Ectodermal cell (in vitro differentiated cells): ENCODE results near the gene TOMM5.
"Not testable (repeated sequence)": the region's sequence is repeated elsewhere in the genome, so short reads cannot be mapped to it uniquely, and the experiment has no call there.

Experiments used
- H3K27ac ChIP-seq: 2 replicates; pipeline ENCODE4 v1.7.0; 2013; ENCODE audit warnings: mild to moderate bottlenecking, low read depth, low read length; ENCODE audit not compliant: insufficient read depth, poor library complexity, severe bottlenecking
- H3K27me3 ChIP-seq: 2 replicates; pipeline ENCODE4 v1.7.0; 2013; ENCODE audit warnings: mild to moderate bottlenecking, low read length; ENCODE audit not compliant: insufficient read depth, control insufficient read depth, poor library complexity, severe bottlenecking
- H3K36me3 ChIP-seq: one replicate; pipeline ENCODE4 v1.7.0; 2013; ENCODE audit warnings: low read length; ENCODE audit not compliant: control insufficient read depth, insufficient read depth
- H3K4me1 ChIP-seq: one replicate; pipeline ENCODE4 v1.7.0; 2013; ENCODE audit warnings: low read length; ENCODE audit not compliant: control insufficient read depth, insufficient read depth
- H3K4me3 ChIP-seq: 2 replicates; pipeline ENCODE4 v1.7.0; 2013; ENCODE audit warnings: low read depth, low read length, control low read depth; ENCODE audit not compliant: insufficient read depth
- H3K9me3 ChIP-seq: 2 replicates; pipeline ENCODE4 v1.7.0; 2013; ENCODE audit warnings: mild to moderate bottlenecking, low read length, moderate library complexity; ENCODE audit not compliant: control insufficient read depth
- WGBS, 2 experiments: methylation state at CpG; one replicate each; pipeline ENCODE4 v1.1.7; 2013; ENCODE audit warnings: missing lambda C conversion rate in 2 of 2; 5-methylcytosine and 5-hydroxymethylcytosine counted together

The TOMM5 gene

DNA sequence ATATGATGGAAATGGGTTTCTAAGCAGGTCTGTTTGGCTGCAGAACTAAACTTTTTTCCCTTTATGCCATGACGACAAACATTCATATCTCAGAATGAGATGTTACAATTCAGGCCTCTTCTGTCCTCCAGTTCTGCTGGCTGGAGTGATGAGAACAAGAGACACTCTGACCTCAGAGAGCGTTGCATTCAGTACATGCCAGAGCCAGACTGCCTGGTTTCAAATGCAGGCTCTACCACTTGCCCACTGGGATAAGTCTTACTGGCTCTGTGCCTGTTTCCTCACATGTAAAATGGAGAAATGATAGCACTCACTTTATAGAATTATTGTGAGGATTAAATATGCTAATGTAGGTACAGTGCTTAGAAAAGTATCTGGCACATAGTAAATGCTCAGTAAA is 24.8 kb upstream of the TOMM5 start:
- Histone ChIP-seq H3K4me3 (no peak overlapping the region), H3K36me3 (no peaks in the 10 kb centered on the region), H3K4me1 (peaks cover 8% of the 10 kb centered on the region), H3K27me3 (no peaks in the 10 kb centered on the region), H3K9me3 (no peaks in the 10 kb centered on the region), H3K27ac (no peak overlapping the region)
- WGBS, 2 experiments, result 92 to 95% methylated on average over 2 of the region's 2 CpGs

DNA sequence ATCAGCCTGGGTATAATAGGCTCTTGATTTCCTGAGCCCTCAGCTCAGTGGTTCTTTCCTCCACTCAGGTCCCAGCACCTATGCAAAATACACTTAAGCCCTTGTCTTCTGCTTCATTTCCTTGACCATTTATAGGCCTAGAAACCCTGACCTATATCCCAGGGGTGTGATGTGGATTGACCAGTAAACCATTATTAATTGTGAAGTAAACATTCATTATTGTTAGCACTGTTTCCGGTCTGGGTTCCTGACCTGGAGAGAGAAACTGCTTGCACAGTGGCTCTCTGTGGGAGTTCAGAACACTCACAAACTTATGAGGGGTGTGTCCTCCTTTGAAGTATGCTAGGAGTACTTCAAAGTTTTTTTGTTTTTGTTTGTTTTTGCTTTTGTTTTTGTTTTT is 19.6 kb upstream of the TOMM5 start:
- WGBS, 2 experiments, result 87 to 100% methylated on average over 1 of the region's 1 CpG
- Histone ChIP-seq H3K9me3 (no peaks in the 10 kb centered on the region), H3K27me3 (no peaks in the 10 kb centered on the region), H3K27ac (no peak overlapping the region), H3K36me3 (no peaks in the 10 kb centered on the region), H3K4me1 (no peaks in the 10 kb centered on the region), H3K4me3 (no peak overlapping the region)

DNA sequence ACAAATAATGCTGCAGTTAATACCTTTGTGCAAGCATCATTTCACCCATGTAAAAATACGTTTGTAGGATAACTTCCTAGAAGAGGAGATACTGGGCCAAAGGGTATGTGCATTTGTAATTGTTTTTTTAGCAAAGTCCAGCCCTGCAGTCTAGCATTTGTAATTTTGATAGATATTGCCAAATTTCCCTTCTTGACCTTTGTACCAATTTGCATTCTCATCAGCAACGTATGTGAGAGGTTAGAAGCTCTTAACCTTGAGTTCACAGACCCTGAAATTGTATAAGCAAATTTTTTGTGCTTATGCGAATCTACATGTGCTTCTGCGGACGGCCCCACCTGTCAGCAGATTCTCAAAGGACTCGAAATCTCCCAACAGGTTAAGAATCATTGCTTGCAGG is 18.6 kb upstream of the TOMM5 start:
- no peaks in the 10 kb centered on the region for H3K4me1 ChIP-seq
- no peaks in the 10 kb centered on the region for H3K27me3 ChIP-seq
- 89 to 94% methylated on average over 6 of the region's 6 CpGs for WGBS, 2 experiments

GRCh38 chr9:37609735-37610397 is 17.5 kb upstream of the TOMM5 start:
- H3K36me3 ChIP-seq, result no peaks in the 10 kb centered on the region
- H3K9me3 ChIP-seq, result no peaks in the 10 kb centered on the region
- H3K27me3 ChIP-seq, result no peaks in the 10 kb centered on the region
- H3K4me3 ChIP-seq, result no peak overlapping the region
- 75 to 81% methylated on average over 6 of the region's 6 CpGs for WGBS, 2 experiments
- no peaks in the 10 kb centered on the region for H3K4me1 ChIP-seq
- H3K27ac ChIP-seq, result no peak overlapping the region

More for the DNA sequence above, 18.6 kb upstream of the TOMM5 start:
- Histone ChIP-seq H3K36me3 (no peaks in the 10 kb centered on the region), H3K4me3 (no peak overlapping the region), H3K9me3 (no peaks in the 10 kb centered on the region), H3K27ac (no peak overlapping the region)

- Histone ChIP-seq H3K9me3 (no peaks in the 10 kb centered on the region), H3K27ac (no peak overlapping the region), H3K4me1 (no peaks in the 10 kb centered on the region), H3K27me3 (no peaks in the 10 kb centered on the region), H3K36me3 (no peaks in the 10 kb centered on the region), H3K4me3 (no peak overlapping the region)
Observed at GRCh38 chr9:37608250-37608649, 15.9 kb upstream of the TOMM5 start.

DNA sequence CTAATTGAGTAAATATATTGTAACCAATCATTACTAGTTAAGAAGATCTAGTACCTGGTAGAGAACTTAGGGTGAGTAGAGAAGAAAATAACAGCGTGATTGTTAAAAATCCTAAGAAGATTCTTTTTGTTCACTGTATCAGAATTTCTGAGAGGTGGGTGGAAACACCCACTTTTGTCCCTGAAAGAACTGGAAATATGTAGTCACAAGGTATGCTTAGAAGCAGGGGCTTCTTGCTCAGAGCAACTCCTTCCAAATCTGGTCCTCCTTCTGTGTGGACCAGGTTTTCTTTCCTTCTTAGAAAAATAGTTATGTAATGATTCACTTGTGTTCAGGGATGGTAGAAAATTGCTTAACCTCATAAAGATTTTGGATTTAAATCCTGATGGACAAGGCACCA is 11.9 kb upstream of the TOMM5 start:
- Histone ChIP-seq H3K27ac (no peak overlapping the region), H3K9me3 (no peaks in the 10 kb centered on the region), H3K36me3 (no peaks in the 10 kb centered on the region), H3K4me3 (no peak overlapping the region), H3K4me1 (no peaks in the 10 kb centered on the region), H3K27me3 (no peaks in the 10 kb centered on the region)
- 84 to 87% methylated on average over 1 of the region's 1 CpG for WGBS, 2 experiments

DNA sequence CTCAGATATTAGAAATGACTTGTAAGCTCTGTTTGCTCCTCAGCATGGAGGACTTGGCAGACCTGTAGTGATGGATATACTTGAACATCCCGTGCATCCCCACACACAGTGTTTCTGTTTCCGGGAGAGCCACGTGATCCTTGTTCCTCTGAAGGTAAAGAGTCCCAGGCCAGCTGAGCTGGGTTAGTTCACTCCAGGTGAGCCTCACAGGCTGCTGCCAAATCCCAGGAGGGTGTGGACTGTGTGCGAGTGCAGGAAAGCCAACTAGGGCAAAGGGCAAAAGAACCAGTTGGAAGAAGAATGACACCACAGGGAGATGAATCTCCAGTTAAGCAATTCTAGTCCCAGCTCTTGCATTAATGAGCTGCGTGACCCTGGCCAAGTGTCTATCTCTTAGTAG is 10.4 kb upstream of the TOMM5 start:
- 88 to 94% methylated on average over 5 of the region's 5 CpGs for WGBS, 2 experiments
- no peaks in the 10 kb centered on the region for H3K36me3 ChIP-seq
- no peak overlapping the region for H3K27ac ChIP-seq
- no peaks in the 10 kb centered on the region for H3K4me1 ChIP-seq
- H3K4me3 ChIP-seq, result no peak overlapping the region
- no peaks in the 10 kb centered on the region for H3K27me3 ChIP-seq
- H3K9me3 ChIP-seq, result no peaks in the 10 kb centered on the region

GRCh38 chr9:37602061-37602460 is 9.7 kb upstream of the TOMM5 start:
- not testable (repeated sequence) for H3K4me3 ChIP-seq, H3K36me3 ChIP-seq, H3K27me3 ChIP-seq, H3K9me3 ChIP-seq, H3K27ac ChIP-seq, H3K4me1 ChIP-seq
- 81 to 97% methylated on average over 3 of the region's 4 CpGs for WGBS, 2 experiments

GRCh38 chr9:37596504-37596903 is 4.1 kb upstream of the TOMM5 start:
- Histone ChIP-seq H3K9me3 (no peaks in the 10 kb centered on the region), H3K36me3 (no peaks in the 10 kb centered on the region), H3K27me3 (peaks cover 38% of the 10 kb centered on the region), H3K4me3 (no peak overlapping the region), H3K4me1 (peaks cover 2% of the 10 kb centered on the region), H3K27ac (no peak overlapping the region)
- WGBS, 2 experiments, result 84 to 86% methylated on average over 2 of the region's 2 CpGs

- WGBS, 2 experiments, result 93 to 95% methylated on average over 6 of the region's 6 CpGs
- Histone ChIP-seq H3K4me1 (peaks cover 6% of the 10 kb centered on the region), H3K27ac (no peak overlapping the region), H3K27me3 (peaks cover 38% of the 10 kb centered on the region), H3K4me3 (no peak overlapping the region), H3K9me3 (no peaks in the 10 kb centered on the region), H3K36me3 (no peaks in the 10 kb centered on the region)
Observed at GRCh38 chr9:37593883-37594448, 1.6 kb upstream of the TOMM5 start.
